ENCODE measurements around the gene S100A9.

The S100A9 gene

GRCh38 chr1:153393926-153394325 lies 36.3 kb downstream of the S100A9 start:
- H3K27ac ChIP-seq, result no peak overlapping the region
- TF ChIP-seq ZFX (IDR thresholded peaks at IDR 0.05) (no peak), CTCF (conservative IDR thresholded peaks at IDR 0.05) (no peak)

- TF ChIP-seq ZFX (IDR thresholded peaks at IDR 0.05), result no peak
- no peak for TF ChIP-seq CTCF (conservative IDR thresholded peaks at IDR 0.05)
- no peak overlapping the region for H3K27ac ChIP-seq
Measured at GRCh38 chr1:153394391-153394790, 36.7 kb downstream of the S100A9 start.

GRCh38 chr1:153395136-153395685 lies 37.6 kb downstream of the S100A9 start:
- no peak overlapping the region for H3K27ac ChIP-seq
- no peak for TF ChIP-seq ZFX (IDR thresholded peaks at IDR 0.05)
- TF ChIP-seq CTCF (conservative IDR thresholded peaks at IDR 0.05), result no peak

GRCh38 chr1:153395776-153396175 lies 38.1 kb downstream of the S100A9 start:
- H3K27ac ChIP-seq, result no peak overlapping the region
- TF ChIP-seq CTCF (conservative IDR thresholded peaks at IDR 0.05) (no peak), ZFX (IDR thresholded peaks at IDR 0.05) (no peak)

GRCh38 chr1:153396461-153396860 lies 38.8 kb downstream of the S100A9 start:
- no peak overlapping the region for H3K27ac ChIP-seq
- no peak for TF ChIP-seq CTCF (conservative IDR thresholded peaks at IDR 0.05)
- no peak for TF ChIP-seq ZFX (IDR thresholded peaks at IDR 0.05)

GRCh38 chr1:153397051-153397923 lies 39.6 kb downstream of the S100A9 start:
- no peak for TF ChIP-seq ZFX (IDR thresholded peaks at IDR 0.05)
- H3K27ac ChIP-seq, result no peak overlapping the region

GRCh38 chr1:153397924-153398651 lies 40.4 kb downstream of the S100A9 start:
- TF ChIP-seq CTCF (conservative IDR thresholded peaks at IDR 0.05) (no peak), ZFX (IDR thresholded peaks at IDR 0.05) (no peak)
- no peak overlapping the region for H3K27ac ChIP-seq

Data from C4-2B (cell line).